IMR-90 (cell line): ENCODE data around the gene PHF11. TPM values are rescaled to one million over a fixed set of nuclear protein-coding genes. Genes with fewer than 3 reads are reported as not detected.
A peak's percentile ranks its signal among the peaks of the same experiment; 100 is the strongest.

Experiments
- ATAC-seq: fragments of 200-7000 bp; cut with Tn5 transposase; 2 replicates; pipeline ENCODE4 v1.9.1; 2020; ENCODE audit warnings: low read depth, mild to moderate bottlenecking, moderate library complexity
- BruUV-seq: library from RNA; stranded (reverse); fragments of 400-500 nt; replicated peaks from 2 replicates; lab custom pipeline; 2021; lab: Mats Ljungman, UMichigan
- CTCF ChIA-PET: fragments of 300-600 bp; formaldehyde crosslinking; extraction: SDS; loops from one replicate; lab custom pipeline; 2021; ENCODE audit warnings: antibody characterized with exemption; lab: Yijun Ruan, JAX
- POLR2A ChIA-PET: fragments of 300-600 bp; sonication (Branson Sonifier 250); formaldehyde crosslinking; loops from one replicate; lab custom pipeline; 2022; ENCODE audit warnings: antibody characterized with exemption; ENCODE audit not compliant: unreplicated experiment; lab: Charles Lee
- DNase-seq: peaks from one replicate; pipeline ENCODE4 v3.0.0; 2013
- H2AFZ ChIP-seq: replicated peaks from 2 replicates; pipeline ENCODE3; 2013; ENCODE audit warnings: low read length, mild to moderate bottlenecking; ENCODE audit not compliant: poor library complexity
- H2AK5ac ChIP-seq: 2 replicates; pipeline ENCODE4 v1.6.1; 2013; ENCODE audit warnings: low read depth, low read length, inconsistent platforms
- H2AK9ac ChIP-seq: replicated peaks from 2 replicates; pipeline ENCODE3; 2013; ENCODE audit warnings: mild to moderate bottlenecking, low read depth, low read length, moderate library complexity; ENCODE audit not compliant: poor library complexity
- H2BK120ac ChIP-seq: 2 replicates; pipeline ENCODE4 v1.6.1; 2013; ENCODE audit warnings: low read depth, low read length, inconsistent platforms
- H2BK15ac ChIP-seq: 3 replicates; pipeline ENCODE4 v1.6.1; 2013; ENCODE audit warnings: low read depth, low read length, inconsistent platforms
- H2BK20ac ChIP-seq: 2 replicates; pipeline ENCODE4 v1.6.1; 2013; ENCODE audit warnings: low read depth, mild to moderate bottlenecking, inconsistent platforms, low read length, moderate library complexity
- H2BK5ac ChIP-seq: 2 replicates; pipeline ENCODE4 v1.6.1; 2013; ENCODE audit warnings: mild to moderate bottlenecking, low read depth, low read length, inconsistent platforms; ENCODE audit not compliant: poor library complexity, severe bottlenecking
- H3K14ac ChIP-seq: replicated peaks from 2 replicates; pipeline ENCODE4 v1.6.1; 2013; ENCODE audit warnings: low read depth, low read length, inconsistent platforms
- H3K18ac ChIP-seq: 2 replicates; pipeline ENCODE4 v1.6.1; 2013; ENCODE audit warnings: low read depth, low read length, control low read depth
- H3K23ac ChIP-seq: 2 replicates; pipeline ENCODE4 v1.6.1; 2013; ENCODE audit warnings: low read depth, low read length, inconsistent platforms
- H3K27ac ChIP-seq: 2 replicates; pipeline ENCODE4 v1.5.1; 2013; ENCODE audit warnings: mild to moderate bottlenecking, control low read depth, low read length; ENCODE audit not compliant: insufficient read depth
- H3K27me3 ChIP-seq: 2 replicates; pipeline ENCODE4 v1.6.1; 2013; ENCODE audit warnings: low read length; ENCODE audit not compliant: control insufficient read depth, insufficient read depth
- H3K36me3 ChIP-seq: 2 replicates; pipeline ENCODE4 v1.6.1; 2013; ENCODE audit warnings: low read length, mixed read lengths; ENCODE audit not compliant: control insufficient read depth, insufficient read depth
- H3K4ac ChIP-seq: 2 replicates; pipeline ENCODE4 v1.6.1; 2013; ENCODE audit warnings: low read depth, low read length, inconsistent platforms
- H3K4me1 ChIP-seq: 2 replicates; pipeline ENCODE4 v1.6.1; 2013; ENCODE audit warnings: low read length, mixed read lengths; ENCODE audit not compliant: control insufficient read depth, insufficient read depth
- H3K4me2 ChIP-seq: 2 replicates; pipeline ENCODE4 v1.6.1; 2013; ENCODE audit warnings: low read depth, mild to moderate bottlenecking, control low read depth, low read length, moderate library complexity
- H3K4me3 ChIP-seq: 2 replicates; pipeline ENCODE4 v1.5.1; 2013; ENCODE audit warnings: low read depth, mild to moderate bottlenecking, control low read depth, low read length, moderate library complexity; ENCODE audit not compliant: insufficient read depth
- H3K56ac ChIP-seq: 2 replicates; pipeline ENCODE4 v1.6.1; 2013; ENCODE audit warnings: low read length, inconsistent platforms; ENCODE audit not compliant: insufficient read depth; ENCODE audit errors: extremely low read depth
- H3K79me1 ChIP-seq, 2 experiments: 2 replicates each; pipeline ENCODE4 v1.6.1; 2013; ENCODE audit warnings: low read length in 2 of 2, inconsistent platforms in 1 of 2, low read depth in 1 of 2
- H3K9ac ChIP-seq: 2 replicates; pipeline ENCODE4 v1.6.1; 2013; ENCODE audit warnings: low read depth, low read length, control low read depth
- H3K9me1 ChIP-seq: 2 replicates; pipeline ENCODE4 v1.6.1; 2013; ENCODE audit warnings: low read length, inconsistent platforms; ENCODE audit not compliant: insufficient read depth
- H3K9me3 ChIP-seq: 2 replicates; pipeline ENCODE4 v1.6.1; 2013; ENCODE audit warnings: low read length; ENCODE audit not compliant: control insufficient read depth, insufficient read depth
- H4K20me1 ChIP-seq: 2 replicates; pipeline ENCODE4 v1.6.1; 2013; ENCODE audit warnings: low read length, inconsistent platforms; ENCODE audit not compliant: insufficient read depth
- H4K5ac ChIP-seq: 2 replicates; pipeline ENCODE4 v1.6.1; 2013; ENCODE audit warnings: mild to moderate bottlenecking, low read depth, low read length, control low read depth
- H4K8ac ChIP-seq, 2 experiments: 2 replicates each; pipeline ENCODE4 v1.6.1; 2013; ENCODE audit warnings: low read depth in 2 of 2, low read length in 2 of 2, control low read depth in 1 of 2, inconsistent platforms in 1 of 2
- H4K91ac ChIP-seq: 2 replicates; pipeline ENCODE4 v1.6.1; 2013; ENCODE audit warnings: low read depth, low read length, inconsistent platforms; ENCODE audit not compliant: insufficient read depth
- BHLHE40 ChIP-seq: fragments of 150-350 bp; IDR thresholded peaks from 2 replicates; pipeline ENCODE4 v1.6.1; 2016; ENCODE audit warnings: mild to moderate bottlenecking, low read depth, low read length
- CHD1 ChIP-seq: IDR thresholded peaks from 2 replicates; pipeline ENCODE4 v1.6.1; 2012; ENCODE audit warnings: low read depth, low read length, improper control_type of control experiment
- MAZ ChIP-seq: IDR thresholded peaks from 2 replicates; pipeline ENCODE4 v1.6.1; 2012; ENCODE audit warnings: low read depth, mild to moderate bottlenecking, low read length, improper control_type of control experiment, moderate library complexity, borderline replicate concordance
- NFE2L2 ChIP-seq: fragments of 150-350 bp; IDR thresholded peaks from 2 replicates; pipeline ENCODE4 v1.6.1; 2016; ENCODE audit warnings: low read depth, mild to moderate bottlenecking, low read length
- RCOR1 ChIP-seq: IDR thresholded peaks from 2 replicates; pipeline ENCODE4 v1.6.1; 2012; ENCODE audit warnings: mild to moderate bottlenecking, low read length, improper control_type of control experiment; ENCODE audit not compliant: insufficient replicate concordance
- RFX5 ChIP-seq: IDR thresholded peaks from 2 replicates; pipeline ENCODE4 v1.8.0; 2012; ENCODE audit warnings: low read depth, mild to moderate bottlenecking, low read length, moderate library complexity
- SMC3 ChIP-seq: fragments of 150-350 bp; IDR thresholded peaks from 2 replicates; pipeline ENCODE4 v1.6.1; 2016; ENCODE audit warnings: low read depth, mild to moderate bottlenecking, antibody characterized with exemption, low read length, moderate library complexity
- whole genome bisulfite sequencing, 2 experiments: methylation state at CpG; one replicate each; pipeline versions ENCODE4 v1.1.5 to v1.1.7; 2013; ENCODE audit warnings: missing lambda C conversion rate in 2 of 2; ENCODE audit not compliant: insufficient read length in 1 of 2; ENCODE audit errors: extremely low coverage in 2 of 2; 5-methylcytosine and 5-hydroxymethylcytosine counted together
- dilution Hi-C: fragments of 300-500 bp; cut with HindIII; formaldehyde crosslinking; loops from one replicate; pipeline ENCODE4 v1.14.3; 2018; ENCODE audit warnings: low sequenced_read_pairs; ENCODE audit not compliant: unreplicated experiment
- in situ Hi-C: fragments of 300-500 bp; cut with MboI; formaldehyde crosslinking; loops from 3 replicates; pipeline ENCODE4 v1.14.3; 2019; ENCODE audit warnings: low sequenced_read_pairs, inconsistent platforms, mixed read lengths
- intact Hi-C: fragments of 100-400 bp; cut with micrococcal nuclease; formaldehyde crosslinking; loops from 2 replicates; pipeline ENCODE4 v1.10.0; 2022
- polyA plus RNA-seq, 3 experiments: library from polyadenylated mRNA; depleted of rRNA; stranded (reverse); fragments of >200 nt; gene quantifications; 2 replicates each; pipeline ENCODE4 v1.2.3, GENCODE V29; 2012; ENCODE audit warnings: low replicate concordance in 1 of 3
- total RNA-seq: library from RNA; depleted of rRNA; stranded (reverse); fragments of >200 nt; gene quantifications from 2 replicates; pipeline ENCODE4 v1.2.3, GENCODE V29; 2012
- TF ChIP-seq, protein P1 (sequence below): fragments of 150-350 bp; IDR thresholded peaks from 2 replicates; pipeline ENCODE4 v1.6.1; 2017; ENCODE audit warnings: mild to moderate bottlenecking, antibody characterized with exemption, low read length, low read depth
- TF ChIP-seq, protein P2 (sequence below): conservative IDR thresholded peaks from 2 replicates; pipeline ENCODE4 v1.5.1; 2012; ENCODE audit warnings: mild to moderate bottlenecking, low read depth, low read length, improper control_type of control experiment

The PHF11 gene
- total and polyA plus RNA-seq, 2 of the 4 experiments (the other 2 are of a cell fraction) = 3.9 to 15.4 TPM

DNA sequence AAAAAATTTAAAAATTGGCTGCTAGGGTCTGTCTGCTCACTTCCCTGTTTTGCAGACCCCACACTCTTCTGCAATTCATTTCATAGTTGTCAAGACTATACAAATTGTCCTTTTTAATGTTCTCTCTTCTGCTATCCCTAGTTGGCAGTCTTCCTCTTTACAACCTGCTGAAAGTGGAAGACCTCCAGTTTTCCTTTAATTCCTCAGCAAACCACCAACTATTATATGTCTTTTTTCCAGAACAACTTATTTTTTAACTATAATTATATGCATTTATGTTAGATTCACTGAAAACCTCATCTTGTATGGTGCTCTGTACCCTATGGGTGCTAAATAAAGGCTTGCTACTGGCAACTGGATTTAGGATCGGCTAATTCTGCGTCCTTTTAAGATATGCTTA, 1.1 kb upstream of the PHF11 start:
- Histone ChIP-seq H2BK120ac (no peak overlapping the region), H3K18ac (no peak overlapping the region), H2BK20ac (no peak overlapping the region), H3K9ac (no peak overlapping the region), H3K79me1 (peaks cover 0 to 15% of the 10 kb centered on the region in 2 experiments; a peak in 2 of 4 replicates), H2AFZ (no peak overlapping the region), H3K36me3 (no peaks in the 10 kb centered on the region; the same call in 1 of the 2 replicates), H4K20me1 (no peaks in the 10 kb centered on the region), H4K91ac (no peak overlapping the region), H2BK15ac (no peak overlapping the region), H3K9me1 (peaks cover 8% of the 10 kb centered on the region; the same call in 1 of the 2 replicates), H3K4me3 (no peak overlapping the region), H3K4me2 (no peak overlapping the region), H3K56ac (no peak overlapping the region), H3K4ac (no peak overlapping the region), H3K9me3 (no peaks in the 10 kb centered on the region), H3K23ac (no peak overlapping the region; the same call in 1 of the 2 replicates), H4K8ac (peak overlapping the region in 1 of 2 experiments; percentile 36; a peak in 2 of 4 replicates), H4K5ac (no peak overlapping the region), H3K14ac (0 out of 2 replicates have a peak overlapping the region, but pooled peaks have one; percentile 5), H3K4me1 (peaks cover 6% of the 10 kb centered on the region), H2AK5ac (no peak overlapping the region), H3K27ac (no peak overlapping the region), H2BK5ac (no peak overlapping the region), H2AK9ac (no peak overlapping the region), H3K27me3 (no peaks in the 10 kb centered on the region)
- dilution Hi-C loops (no loop called here), intact Hi-C loops (loop anchor here (2.0 kb wide), 1 partner anchor 52 kb away; no protein-coding TSS in a partner anchor), in situ Hi-C loops (no loop called here)
- ChIA-PET CTCF (interaction anchor here (1.4 kb wide), 1 partner anchor 13 kb away, joined by 6 read pairs; no protein-coding TSS in a partner anchor), POLR2A (no interaction called here)
- DNase-seq (no peak), ATAC-seq (no peak)
- no TSS peak for BruUV-seq
- WGBS, 2 experiments = no CpG with 5 or more reads among the region's 2 CpGs
- TF ChIP-seq RCOR1 = no peak
- no peak for TF ChIP-seq SMC3
- TF ChIP-seq RFX5 = no peak
- no peak for TF ChIP-seq CHD1
- TF ChIP-seq BHLHE40 = no peak
- no peak for TF ChIP-seq NFE2L2
- TF ChIP-seq, protein P1, sequence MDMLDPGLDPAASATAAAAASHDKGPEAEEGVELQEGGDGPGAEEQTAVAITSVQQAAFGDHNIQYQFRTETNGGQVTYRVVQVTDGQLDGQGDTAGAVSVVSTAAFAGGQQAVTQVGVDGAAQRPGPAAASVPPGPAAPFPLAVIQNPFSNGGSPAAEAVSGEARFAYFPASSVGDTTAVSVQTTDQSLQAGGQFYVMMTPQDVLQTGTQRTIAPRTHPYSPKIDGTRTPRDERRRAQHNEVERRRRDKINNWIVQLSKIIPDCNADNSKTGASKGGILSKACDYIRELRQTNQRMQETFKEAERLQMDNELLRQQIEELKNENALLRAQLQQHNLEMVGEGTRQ = no peak
- TF ChIP-seq, protein P2, sequence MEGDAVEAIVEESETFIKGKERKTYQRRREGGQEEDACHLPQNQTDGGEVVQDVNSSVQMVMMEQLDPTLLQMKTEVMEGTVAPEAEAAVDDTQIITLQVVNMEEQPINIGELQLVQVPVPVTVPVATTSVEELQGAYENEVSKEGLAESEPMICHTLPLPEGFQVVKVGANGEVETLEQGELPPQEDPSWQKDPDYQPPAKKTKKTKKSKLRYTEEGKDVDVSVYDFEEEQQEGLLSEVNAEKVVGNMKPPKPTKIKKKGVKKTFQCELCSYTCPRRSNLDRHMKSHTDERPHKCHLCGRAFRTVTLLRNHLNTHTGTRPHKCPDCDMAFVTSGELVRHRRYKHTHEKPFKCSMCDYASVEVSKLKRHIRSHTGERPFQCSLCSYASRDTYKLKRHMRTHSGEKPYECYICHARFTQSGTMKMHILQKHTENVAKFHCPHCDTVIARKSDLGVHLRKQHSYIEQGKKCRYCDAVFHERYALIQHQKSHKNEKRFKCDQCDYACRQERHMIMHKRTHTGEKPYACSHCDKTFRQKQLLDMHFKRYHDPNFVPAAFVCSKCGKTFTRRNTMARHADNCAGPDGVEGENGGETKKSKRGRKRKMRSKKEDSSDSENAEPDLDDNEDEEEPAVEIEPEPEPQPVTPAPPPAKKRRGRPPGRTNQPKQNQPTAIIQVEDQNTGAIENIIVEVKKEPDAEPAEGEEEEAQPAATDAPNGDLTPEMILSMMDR = no peak
- no peak for TF ChIP-seq MAZ
